Stimulated activated CD4-positive, alpha-beta T cell treated with anti-CD3 and anti-CD28 coated beads, Interleukin-4, amount 100 ng/mL, for 48 hours (primary cell): Measurements from ENCODE around the gene HELQ.
"Not testable (repeated sequence)": the region's sequence is repeated elsewhere in the genome, so short reads cannot be mapped to it uniquely, and the experiment has no call there.

Source experiments
- DNase-seq, 2 donors: peaks; one replicate each; pipeline ENCODE4 v3.0.0-alpha.2; 2020; ENCODE audit warnings: low read depth in 2 of 2

Gene HELQ

GRCh38 chr4:83455281-83456183, at the start of gene HELQ, which contains the start of gene MRPS18C:
Gene HELQ, minus strand, starts transcription at chr4:83455823. Its CDS starts 130 bp downstream, at chr4:83455693.
Gene MRPS18C, plus strand, starts transcription at chr4:83456058. Its CDS starts 20 bp downstream, at chr4:83456078.
- peak; percentile 84 to 92 for DNase-seq

- DNase-seq, result no peak
Observed at GRCh38 chr4:83504996-83505395, 49.4 kb upstream of the HELQ start.

- no peak for DNase-seq
Observed at GRCh38 chr4:83504503-83504902, 48.9 kb upstream of the HELQ start.

- no peak for DNase-seq
Observed at GRCh38 chr4:83503974-83504373, 48.4 kb upstream of the HELQ start.

GRCh38 chr4:83501671-83502070, 46.0 kb upstream of the HELQ start:
- not testable (repeated sequence) for DNase-seq

GRCh38 chr4:83498187-83498586, 42.6 kb upstream of the HELQ start:
- DNase-seq, result no peak

GRCh38 chr4:83496085-83496917, 40.7 kb upstream of the HELQ start:
- not testable (repeated sequence) for DNase-seq

- DNase-seq, result no peak
Observed at GRCh38 chr4:83490876-83491450, 35.3 kb upstream of the HELQ start.

- no peak for DNase-seq
Observed at GRCh38 chr4:83489711-83490326, 34.2 kb upstream of the HELQ start.

- no peak for DNase-seq
Observed at GRCh38 chr4:83486457-83487129, 31.0 kb upstream of the HELQ start.

GRCh38 chr4:83484500-83485461, 29.2 kb upstream of the HELQ start, which contains the start of gene ABRAXAS1:
Gene ABRAXAS1, minus strand, starts transcription at chr4:83485100. Its CDS starts 28 bp downstream, at chr4:83485072.
- peak; percentile 91 for DNase-seq

- DNase-seq, result no peak
Observed at GRCh38 chr4:83473966-83474365, 18.3 kb upstream of the HELQ start.

- no peak for DNase-seq
Observed at GRCh38 chr4:83473423-83473822, 17.8 kb upstream of the HELQ start.

- DNase-seq, result no peak
Observed at GRCh38 chr4:83456184-83456501, 520 bp upstream of the HELQ start.

GRCh38 chr4:83454686-83455085, 937 bp downstream of the HELQ start:
- DNase-seq, result no peak

GRCh38 chr4:83449009-83449408, 6.6 kb downstream of the HELQ start:
- no peak for DNase-seq

GRCh38 chr4:83440899-83441298, 14.7 kb downstream of the HELQ start:
- no peak for DNase-seq

GRCh38 chr4:83440148-83440814, 15.3 kb downstream of the HELQ start:
- no peak for DNase-seq

- DNase-seq, result no peak
Observed at GRCh38 chr4:83438719-83439118, 16.9 kb downstream of the HELQ start.
